Activated CD8-positive, alpha-beta memory T cell treated with anti-CD3 and anti-CD28 coated beads for 24 hours (primary cell): Measurements from ENCODE around the gene RAB30.

Source experiments
- DNase-seq: peaks from one replicate; pipeline ENCODE4 v3.0.0-alpha.2; 2020

RAB30 gene

GRCh38 chr11:82937554-82937953, 134.1 kb downstream of the RAB30 start:
- DNase-seq = no peak

DNA sequence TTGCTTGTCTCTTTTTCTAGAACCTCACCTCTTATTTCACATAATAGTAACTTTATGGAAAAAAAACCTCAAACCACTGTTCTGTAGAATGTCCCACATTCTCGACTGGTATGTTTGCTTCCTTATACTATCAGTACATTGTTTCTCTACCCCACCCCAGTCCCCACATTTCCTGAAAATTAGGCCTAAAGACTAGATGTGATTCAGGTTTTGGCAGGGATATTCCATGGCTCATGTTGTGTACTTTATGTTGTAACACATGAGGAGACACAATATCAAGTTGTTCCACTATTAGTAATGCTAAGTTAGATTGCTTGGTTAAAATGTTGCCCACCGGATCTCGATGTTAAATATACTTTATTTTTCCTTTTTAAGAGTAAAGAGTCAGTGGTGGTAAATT, 135.4 kb downstream of the RAB30 start:
- no peak for DNase-seq

GRCh38 chr11:82932564-82932963, 139.1 kb downstream of the RAB30 start:
- no peak for DNase-seq

GRCh38 chr11:82930734-82931133, 141.0 kb downstream of the RAB30 start:
- no peak for DNase-seq

GRCh38 chr11:82930229-82930628, 141.5 kb downstream of the RAB30 start:
- no peak for DNase-seq

- DNase-seq = no peak
These were observed 142.6 kb downstream of the RAB30 start for GRCh38 chr11:82929121-82929520.

- no peak for DNase-seq
These were observed 144.3 kb downstream of the RAB30 start for GRCh38 chr11:82927264-82927880.

DNA sequence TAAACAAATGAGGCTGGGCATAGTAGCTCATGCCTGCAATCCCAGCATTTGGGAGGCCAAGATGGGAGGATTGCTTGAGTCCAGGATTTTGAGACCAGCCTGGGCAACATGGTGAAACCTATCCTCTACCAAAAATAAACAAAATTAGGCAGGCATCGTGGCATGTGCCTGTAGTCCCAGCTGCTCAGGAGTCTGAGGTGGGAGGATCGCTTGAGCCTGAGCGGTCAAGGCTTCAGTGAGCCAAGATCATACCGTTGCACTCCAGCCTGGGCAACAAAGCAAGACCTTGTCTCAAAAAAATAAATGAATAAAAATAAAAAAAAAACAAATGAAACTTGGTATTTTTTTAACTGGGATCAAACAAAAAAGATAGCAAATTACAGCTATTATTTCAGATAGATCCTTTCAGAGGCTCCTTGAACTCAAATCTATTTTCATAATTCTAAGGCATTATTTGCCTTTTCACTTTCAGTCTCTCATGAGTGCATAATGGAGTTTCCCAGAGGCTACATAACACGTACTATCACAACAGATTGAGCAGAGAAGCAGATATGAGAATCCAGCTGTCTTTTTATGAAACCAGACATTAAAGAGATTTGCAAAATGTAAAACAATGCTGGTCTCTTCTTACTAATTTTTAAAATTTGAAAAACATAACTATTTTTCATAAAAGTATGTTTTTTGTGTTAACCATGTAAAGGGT, 147.0 kb downstream of the RAB30 start:
- no peak for DNase-seq
